NCI-H1930 (cell line): ENCODE measurements around the gene KLC1.
"Not testable (repeated sequence)": the region's sequence is repeated elsewhere in the genome, so short reads cannot be mapped to it uniquely, and the experiment has no call there.

Experiments
- DNase-seq, 2 experiments: peaks; one replicate each; lab custom pipeline; 2025; lab: John Stamatoyannopoulos, UW

KLC1 gene

DNA sequence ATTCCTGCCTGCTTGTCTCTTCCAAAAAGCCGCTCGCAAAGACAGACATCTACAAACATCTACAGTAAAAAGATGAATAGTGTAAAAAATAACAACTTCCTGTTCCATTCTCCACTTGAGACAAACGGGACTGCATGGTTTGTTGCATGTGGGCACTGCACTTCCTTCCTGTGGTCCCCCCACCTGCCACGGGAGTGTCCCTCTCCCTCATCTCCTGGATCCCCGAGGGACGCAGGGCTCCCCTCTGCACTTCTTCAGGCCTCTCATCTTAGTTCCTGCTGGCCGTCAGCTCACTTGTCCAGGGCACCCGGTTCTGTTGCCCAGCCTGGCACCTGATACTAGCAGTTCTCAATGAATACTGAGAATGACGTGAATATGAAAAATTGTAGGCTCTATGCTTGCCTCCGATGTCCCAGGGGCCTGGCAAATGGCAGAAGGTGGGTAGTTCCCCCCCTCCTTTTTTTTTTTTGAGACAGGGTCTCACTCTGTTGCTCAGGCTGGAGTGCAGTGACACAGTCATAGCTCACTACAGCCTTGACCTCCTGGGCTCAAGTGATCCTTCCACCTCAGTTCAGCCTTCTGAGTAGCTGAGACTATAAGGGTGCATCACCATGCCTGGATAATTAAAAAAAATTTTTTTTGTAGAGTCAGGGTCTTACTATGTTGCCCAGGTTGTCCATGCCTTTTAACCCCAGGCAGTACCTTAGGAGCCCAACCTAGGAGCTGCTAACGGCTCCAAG is 3.5 kb upstream of the KLC1 start:
- no peak for DNase-seq

DNA sequence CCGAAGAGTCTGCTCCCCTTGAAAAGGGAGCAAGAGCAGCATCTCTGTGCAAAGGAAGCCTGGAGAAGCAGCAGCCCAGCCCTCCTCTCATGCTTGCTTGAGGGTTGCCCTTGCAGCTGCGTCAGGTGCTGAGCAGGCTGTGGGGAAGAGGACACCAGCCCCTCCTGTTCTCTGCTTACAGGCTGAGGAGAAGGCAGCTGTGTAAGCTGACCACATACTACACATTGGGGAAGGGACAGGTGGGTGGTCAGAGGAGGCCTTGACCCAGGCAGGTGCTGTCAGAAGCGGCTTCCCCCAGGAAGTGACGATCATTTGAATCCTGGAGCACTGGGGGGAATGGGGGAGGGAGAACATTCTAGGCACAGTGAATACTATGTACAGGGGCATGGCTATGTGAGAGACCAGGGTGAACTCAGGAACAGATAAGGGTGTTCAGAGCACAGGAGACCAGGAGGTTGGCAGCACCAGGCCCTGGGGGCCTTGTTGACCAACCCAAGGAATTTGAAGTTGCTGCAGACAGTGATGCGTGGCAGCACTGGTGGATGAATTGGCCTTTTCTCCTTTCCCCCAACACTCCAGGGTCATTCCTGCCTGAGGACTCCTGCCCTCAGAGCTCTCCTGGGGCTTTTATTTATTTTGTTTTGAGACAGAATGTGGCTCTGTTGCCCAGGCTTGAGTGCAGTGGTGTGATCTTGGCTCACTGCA is 2.7 kb upstream of the KLC1 start:
- DNase-seq = no peak

DNA sequence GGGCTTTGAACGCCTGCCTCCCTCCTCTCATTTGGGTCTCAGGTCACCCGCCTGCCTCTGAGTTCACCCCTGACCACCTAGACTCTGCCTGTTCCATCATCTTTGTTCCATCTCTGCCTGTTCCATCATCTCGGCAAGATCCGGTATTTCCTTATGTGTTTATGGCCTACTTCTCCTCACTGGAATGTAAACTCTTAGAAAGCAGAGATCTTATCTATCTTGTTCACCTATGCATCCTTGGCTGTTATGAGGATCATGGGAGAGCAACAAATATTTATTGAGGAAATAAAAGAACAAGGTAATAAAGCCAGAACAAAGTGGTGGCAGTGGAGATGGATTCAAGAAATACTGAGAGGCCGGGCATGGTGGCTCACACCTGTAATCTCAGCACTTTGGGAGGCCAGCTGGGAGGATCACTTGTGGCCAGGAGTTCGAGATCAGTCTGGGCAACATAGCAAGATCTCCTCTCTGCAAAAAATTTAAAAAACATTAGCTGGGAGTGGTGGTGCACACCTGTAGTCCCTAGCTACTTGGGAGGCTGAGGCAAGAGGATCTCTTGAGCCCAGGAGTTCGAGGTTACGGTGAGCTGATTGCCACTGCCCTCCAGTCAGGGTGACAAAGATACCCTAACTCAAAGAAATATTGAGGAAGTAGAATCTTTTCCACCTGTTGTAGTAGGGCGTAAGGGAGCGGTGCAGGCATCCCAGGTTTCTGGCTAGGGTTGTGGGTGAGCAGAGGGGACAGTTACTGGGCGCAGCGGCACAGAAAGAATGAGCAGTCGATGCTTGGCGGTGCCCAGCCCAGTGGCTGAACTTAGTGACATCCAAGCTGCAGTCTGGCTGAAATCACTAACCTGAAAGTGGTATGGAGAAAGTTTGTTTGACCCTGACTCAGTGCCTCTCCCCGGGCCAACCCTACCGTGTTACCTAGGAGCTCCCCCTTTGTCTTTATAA is 1.7 kb upstream of the KLC1 start:
- DNase-seq = no peak

DNA sequence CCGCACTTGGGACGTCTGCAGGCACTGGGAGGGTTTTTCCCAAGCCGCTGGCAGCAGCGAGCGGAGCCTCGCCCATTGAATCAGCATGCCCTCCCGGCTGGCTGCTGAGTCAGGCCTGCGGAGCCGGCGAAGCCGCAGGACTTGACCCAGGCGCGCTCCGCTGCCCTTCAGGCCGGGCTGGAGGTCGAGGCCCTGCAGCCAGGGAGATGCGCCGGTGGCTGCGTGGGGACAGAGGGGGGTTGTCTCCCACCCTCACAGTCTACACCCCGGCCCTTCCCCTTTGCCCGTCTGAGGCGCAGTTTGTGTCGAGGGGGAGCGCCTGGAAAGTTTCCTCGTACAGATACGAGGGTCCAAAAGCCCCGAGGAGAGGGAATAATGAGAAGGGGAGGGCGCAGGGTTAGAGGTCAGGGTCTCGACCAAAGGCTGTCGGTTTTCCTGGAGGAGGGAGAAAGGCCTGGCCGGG is 759 bp upstream of the KLC1 start:
- DNase-seq = no peak

DNA sequence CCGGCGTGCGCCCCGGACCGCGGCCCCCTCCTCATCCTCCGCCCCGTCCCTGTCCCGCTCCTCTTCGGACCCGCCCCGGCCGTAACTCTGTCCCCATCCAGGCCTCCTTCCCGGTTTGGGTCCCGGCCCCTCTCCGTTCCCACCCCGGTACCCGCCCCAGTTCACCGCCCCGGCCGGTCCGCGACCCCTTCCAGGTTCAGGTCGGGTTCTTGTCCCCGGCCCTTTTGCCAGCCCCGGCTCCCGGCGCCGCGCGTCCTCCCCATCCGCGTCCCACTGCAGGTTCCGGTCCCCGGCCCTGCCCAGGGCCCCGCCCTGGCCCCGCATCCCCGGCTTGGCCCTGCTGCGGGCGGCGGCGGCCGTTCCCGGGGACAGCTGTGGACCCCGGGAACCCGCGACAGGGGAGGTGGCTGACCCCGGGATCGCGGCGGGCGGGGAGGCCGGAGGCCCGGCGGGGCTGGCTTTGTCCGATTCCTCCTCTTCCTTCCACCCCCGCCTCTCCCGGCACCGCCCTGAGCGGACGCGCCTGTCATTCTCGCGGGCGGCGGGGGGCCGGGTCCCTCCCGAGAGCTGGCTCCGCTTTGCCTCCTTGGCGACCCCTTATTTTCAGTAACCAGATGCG is 601 bp downstream of the KLC1 start:
- no peak for DNase-seq

- no peak for DNase-seq
Measured at GRCh38 chr14:103630364-103631108, 1.5 kb downstream of the KLC1 start.

DNA sequence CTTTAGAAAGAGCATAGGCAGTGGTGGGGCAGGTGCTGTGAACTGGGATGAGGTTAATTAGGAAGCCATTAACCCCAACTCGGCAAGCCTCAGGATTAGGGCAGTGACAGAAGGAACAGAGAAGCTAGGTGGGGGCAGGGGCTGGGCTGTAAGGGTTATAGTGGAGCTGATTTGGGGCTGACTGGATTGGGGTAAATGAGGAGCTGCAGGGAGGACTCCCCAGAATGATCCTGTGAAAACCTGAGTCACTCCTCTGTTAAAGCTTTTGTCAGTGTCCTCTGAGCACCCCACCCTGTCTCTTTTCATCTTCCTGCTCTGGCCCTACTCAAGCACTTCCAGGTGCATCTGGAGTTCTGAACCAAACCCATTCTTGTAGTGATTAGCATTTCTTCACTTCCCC is 4.4 kb downstream of the KLC1 start:
- no peak for DNase-seq

GRCh38 chr14:103634156-103634555 is 5.1 kb downstream of the KLC1 start:
- DNase-seq = no peak

DNA sequence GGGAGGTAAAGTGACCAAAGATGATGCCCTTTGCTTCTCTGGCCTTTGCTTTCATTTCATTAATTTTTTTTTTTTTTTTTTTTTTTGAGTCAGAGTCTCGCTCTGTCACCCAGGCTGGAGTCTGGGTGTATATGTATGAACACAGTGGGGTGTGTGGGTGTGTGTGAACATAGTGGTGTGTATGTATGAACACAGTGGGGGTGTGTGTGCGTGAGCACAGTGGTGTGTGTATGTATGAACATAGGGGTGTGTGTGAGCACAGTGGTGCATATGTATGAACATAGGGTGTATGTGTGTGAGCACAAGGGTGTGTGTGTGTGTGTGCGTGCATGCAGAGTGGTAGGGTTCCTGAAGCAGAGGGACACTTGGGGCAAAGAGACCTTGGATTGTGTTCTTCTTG is 9.6 kb downstream of the KLC1 start:
- DNase-seq = no peak

DNA sequence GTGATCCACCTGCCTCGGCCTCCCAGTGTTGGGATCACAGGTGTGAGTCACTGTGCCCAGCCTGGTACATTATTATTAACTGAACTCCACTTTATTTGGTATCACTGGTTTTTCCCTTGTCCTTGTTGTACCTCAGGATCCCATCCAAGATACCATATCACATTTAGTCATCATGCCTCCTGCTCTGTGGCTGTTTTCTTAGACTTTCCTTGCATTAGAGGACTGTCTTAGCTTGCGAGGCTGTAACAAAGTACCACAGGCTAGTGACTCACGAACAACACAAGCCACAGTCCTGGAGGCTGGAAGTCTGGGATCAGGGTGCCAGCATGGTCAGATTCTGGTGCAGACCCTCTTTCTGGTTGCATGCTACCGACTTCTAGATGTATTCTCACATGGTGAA is 12.2 kb downstream of the KLC1 start:
- no peak for DNase-seq

DNA sequence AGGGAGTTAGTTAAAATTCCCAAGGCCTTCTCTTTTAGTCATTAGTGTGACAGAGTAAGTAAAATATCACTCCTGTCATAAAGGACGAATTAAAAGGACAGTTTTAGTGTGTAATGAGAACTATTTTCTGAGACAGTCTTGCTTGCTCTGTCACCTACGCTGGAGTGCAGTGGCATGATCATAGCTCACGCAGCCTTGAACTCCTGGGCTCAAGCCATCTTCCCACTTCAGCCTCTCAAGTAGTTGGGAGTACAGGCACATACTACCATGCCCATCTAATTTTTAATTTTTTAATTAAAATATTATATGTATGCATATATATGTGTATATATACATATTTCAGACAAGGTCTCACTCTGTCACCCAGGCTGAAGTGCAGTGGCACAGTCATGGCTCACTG is 17.2 kb downstream of the KLC1 start:
- DNase-seq = no peak

- no peak for DNase-seq
Measured at GRCh38 chr14:103649001-103649400, 20.0 kb downstream of the KLC1 start.

- no peak for DNase-seq
Measured at GRCh38 chr14:103650213-103650612, 21.2 kb downstream of the KLC1 start.

DNA sequence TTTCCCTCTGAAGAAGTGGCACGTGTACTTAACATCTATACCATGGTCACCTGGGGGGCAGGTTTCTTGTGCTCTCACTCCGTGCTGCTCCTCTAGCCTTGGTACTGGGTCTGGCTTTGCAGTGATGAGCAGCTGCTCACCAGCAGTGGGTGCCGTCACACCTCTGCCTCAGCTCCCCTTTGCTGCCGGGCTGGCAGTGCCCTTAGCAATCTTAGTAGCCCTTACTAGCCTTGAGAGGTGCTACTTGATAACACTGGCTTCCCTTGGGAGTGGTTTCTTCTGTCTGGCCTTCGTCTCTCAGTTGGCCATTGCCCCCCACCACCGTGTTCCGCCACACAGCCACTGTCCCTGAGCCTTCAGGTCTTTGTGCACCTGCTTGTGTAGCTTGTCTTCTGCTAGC is 22.6 kb downstream of the KLC1 start:
- DNase-seq = no peak

GRCh38 chr14:103652806-103653205 is 23.8 kb downstream of the KLC1 start:
- no peak for DNase-seq

- not testable (repeated sequence) for DNase-seq
Measured at GRCh38 chr14:103653336-103653735, 24.3 kb downstream of the KLC1 start.

DNA sequence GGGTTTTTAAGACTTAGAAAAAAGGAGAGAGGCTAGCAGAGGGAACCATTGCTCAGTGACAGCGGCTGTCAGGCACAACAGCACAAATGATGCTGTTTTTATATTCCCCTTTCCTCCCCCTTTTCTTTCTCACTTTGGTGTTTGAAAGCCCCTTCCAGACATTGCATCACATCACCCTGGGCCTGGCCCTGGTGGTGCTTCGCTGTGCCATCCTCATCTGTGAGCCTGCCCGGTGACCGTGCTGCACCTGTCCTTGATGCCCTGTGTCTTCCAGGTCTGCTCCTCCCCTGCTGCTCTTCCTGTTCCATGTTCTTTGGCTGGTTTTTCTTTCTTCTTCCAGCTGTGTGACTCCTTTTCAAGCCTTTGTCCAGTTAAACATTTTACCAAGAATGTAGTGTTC is 24.8 kb downstream of the KLC1 start:
- no peak for DNase-seq

DNA sequence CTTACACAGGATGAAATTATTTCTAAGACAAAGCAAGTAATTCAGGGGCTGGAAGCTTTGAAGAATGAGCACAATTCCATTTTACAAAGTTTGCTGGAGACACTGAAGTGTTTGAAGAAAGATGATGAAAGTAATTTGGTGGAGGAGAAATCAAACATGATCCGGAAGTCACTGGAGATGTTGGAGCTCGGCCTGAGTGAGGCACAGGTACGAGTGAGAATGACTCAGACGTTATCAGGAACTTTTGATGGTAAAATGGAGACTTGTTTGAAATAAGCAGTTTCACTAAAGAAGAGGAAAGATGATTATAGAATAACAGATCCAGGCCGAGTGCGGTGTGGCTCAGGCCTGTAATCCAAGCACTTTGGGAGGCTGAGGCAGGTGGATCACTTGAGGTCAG is 25.6 kb downstream of the KLC1 start:
- DNase-seq = no peak

- no peak for DNase-seq
Measured at GRCh38 chr14:103656031-103656755, 27.2 kb downstream of the KLC1 start.

DNA sequence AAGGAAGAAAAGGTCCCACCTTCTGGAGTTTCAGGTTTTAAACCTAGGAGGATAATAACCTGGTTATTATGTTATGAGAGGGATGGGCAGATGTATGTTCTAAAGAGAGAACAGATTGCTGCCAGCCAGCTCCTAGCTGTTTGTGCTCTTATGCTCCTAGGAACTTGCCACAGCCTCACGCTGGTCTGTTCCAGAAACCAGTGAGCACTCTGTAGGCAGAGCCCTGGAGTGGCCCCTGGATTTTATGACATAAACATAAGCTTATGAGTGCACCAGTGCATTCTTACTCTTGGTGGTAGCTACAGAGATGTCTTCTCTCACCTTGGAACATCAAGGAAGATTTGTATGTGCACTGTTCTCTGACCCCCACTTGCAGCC is 27.7 kb downstream of the KLC1 start:
- DNase-seq = no peak

DNA sequence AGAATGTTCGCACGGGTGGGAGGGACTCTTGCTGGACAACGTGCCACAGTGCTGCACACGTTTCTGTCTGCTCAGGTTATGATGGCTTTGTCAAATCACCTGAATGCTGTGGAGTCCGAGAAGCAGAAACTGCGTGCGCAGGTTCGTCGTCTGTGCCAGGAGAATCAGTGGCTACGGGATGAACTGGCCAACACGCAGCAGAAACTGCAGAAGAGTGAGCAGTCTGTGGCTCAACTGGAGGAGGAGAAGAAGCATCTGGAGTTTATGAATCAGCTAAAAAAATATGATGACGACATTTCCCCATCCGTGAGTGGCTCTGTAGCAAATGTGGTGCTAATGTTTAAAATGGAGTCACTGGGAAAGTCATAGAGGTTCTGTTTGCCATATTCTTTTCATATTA is 28.5 kb downstream of the KLC1 start:
- no peak for DNase-seq
